ENCODE measurements around the gene CCNK.

The CCNK gene

GRCh38 chr14:99556134-99556791, 75.1 kb downstream of the CCNK start:
- no peak for DNase-seq

GRCh38 chr14:99559286-99559990, 78.2 kb downstream of the CCNK start:
- no peak for DNase-seq

GRCh38 chr14:99560403-99560802, 79.2 kb downstream of the CCNK start:
- DNase-seq: no peak

DNA sequence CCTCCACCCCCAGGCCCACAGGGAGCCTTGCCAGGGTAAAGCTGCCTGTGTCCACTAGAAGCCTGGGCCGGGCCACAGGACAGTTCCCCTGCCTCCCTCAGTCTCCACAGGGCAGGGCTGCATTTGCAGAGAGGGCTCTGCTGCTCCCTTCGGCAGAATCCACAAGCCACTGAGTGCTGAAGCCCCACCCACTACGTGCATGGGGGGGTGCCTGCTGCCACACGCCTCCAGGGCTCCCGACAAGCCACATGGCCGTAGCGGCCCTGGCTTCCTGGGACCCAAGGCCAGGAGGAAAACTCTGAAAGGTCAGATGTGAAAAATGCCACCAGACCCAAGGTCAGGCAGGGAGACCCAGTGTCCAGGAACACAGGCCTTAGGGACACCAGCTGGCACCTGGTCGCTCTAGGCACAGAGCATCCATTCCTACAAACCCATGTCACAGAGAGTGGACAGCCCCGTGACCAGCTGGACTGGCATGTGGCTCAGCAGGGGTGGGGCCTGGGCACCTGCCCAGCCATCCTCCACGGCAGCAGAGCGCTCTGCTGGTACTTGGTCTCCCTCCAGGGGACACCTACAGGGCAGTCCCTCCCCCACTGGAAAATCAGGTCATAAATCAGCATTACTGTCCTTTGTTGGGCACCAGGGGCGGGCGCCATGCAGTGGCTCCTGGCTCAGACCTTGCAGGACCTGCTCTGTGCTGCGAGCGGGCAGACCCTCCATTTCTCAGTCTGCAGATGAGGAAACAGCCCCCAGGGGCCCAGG, 79.9 kb downstream of the CCNK start:
- DNase-seq: no peak

DNA sequence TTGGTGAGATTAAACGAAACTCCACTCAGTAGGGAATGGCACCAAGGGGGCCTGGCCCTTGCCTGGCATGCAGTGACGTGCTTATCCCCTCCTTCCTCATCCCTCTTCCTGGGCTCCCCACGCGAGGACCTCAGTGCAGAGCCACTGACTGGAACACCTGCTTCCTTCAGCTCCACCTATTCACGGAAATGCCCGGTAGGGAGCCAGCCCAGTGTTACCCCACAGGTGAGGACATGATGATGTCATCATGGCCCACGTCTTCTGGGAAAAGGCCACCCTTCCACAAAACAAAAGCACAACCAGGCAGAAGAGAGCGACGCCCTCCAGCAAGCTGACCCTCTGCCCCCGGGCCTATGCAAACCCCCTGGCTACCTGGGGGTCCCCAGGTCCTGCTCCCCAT, 80.7 kb downstream of the CCNK start:
- no peak for DNase-seq

Measured in stimulated activated CD4-positive, alpha-beta T cell treated with anti-CD3 and anti-CD28 coated beads, Interleukin-4, amount 100 ng/mL, for 24 hours (primary cell).